ENCODE measurements around the gene MYT1. TPM values are rescaled to one million over a fixed set of nuclear protein-coding genes. Genes with fewer than 3 reads are reported as not detected.

The MYT1 gene
- total RNA-seq, 2 donors from 2014 or later, result 0.99 TPM; not detected in 1

DNA sequence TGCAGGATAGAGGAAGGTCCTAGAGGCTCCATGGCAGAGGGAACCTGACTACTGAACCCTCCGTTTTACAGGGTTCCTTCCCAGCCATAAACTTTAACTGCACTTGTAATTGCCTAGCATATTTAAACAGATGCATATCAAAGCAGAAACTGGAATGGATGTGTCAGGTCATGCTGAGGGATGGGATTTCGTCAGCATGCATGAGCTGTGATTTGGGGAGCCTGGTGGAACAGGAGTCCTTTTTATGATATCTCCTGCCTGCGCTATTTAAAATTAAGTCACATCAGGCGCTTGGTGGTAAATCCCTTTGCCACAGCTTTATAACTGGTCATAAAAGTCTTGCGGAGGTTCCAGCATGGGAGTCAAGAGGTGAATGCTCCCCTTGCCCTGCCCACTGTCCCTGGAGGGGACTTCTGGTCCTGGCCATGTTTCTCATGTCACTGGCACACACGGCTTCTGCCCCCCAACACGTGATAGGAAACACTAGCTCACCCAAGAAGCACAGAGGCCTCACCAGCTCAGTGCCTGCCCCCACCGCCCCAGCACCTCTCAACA, 65.3 kb downstream of the MYT1 start:
- TF ChIP-seq POLR2A (IDR thresholded peaks at IDR 0.05), result no peak
- TF ChIP-seq, protein P1, sequence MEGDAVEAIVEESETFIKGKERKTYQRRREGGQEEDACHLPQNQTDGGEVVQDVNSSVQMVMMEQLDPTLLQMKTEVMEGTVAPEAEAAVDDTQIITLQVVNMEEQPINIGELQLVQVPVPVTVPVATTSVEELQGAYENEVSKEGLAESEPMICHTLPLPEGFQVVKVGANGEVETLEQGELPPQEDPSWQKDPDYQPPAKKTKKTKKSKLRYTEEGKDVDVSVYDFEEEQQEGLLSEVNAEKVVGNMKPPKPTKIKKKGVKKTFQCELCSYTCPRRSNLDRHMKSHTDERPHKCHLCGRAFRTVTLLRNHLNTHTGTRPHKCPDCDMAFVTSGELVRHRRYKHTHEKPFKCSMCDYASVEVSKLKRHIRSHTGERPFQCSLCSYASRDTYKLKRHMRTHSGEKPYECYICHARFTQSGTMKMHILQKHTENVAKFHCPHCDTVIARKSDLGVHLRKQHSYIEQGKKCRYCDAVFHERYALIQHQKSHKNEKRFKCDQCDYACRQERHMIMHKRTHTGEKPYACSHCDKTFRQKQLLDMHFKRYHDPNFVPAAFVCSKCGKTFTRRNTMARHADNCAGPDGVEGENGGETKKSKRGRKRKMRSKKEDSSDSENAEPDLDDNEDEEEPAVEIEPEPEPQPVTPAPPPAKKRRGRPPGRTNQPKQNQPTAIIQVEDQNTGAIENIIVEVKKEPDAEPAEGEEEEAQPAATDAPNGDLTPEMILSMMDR (IDR thresholded peaks at IDR 0.05), result no peak
- Histone ChIP-seq H3K4me3 (no peak overlapping the region), H3K9me3 (no peaks in the 10 kb centered on the region), H3K27ac (no peak overlapping the region), H3K36me3 (replicated peaks in 1 of 2; ENCODE audit: insufficient read depth in 1 of 2, low read depth in 2 of 2) (no peaks in the 10 kb centered on the region), H3K4me1 (peaks cover 13% of the 10 kb centered on the region), H3K27me3 (no peaks in the 10 kb centered on the region)
- DNase-seq (no peak), ATAC-seq (no peak)
- intact Hi-C loops (cut with DNase I), result no loop called here
- 72 to 75% methylated on average over 8 of the region's 8 CpGs for WGBS, 2 donors

DNA sequence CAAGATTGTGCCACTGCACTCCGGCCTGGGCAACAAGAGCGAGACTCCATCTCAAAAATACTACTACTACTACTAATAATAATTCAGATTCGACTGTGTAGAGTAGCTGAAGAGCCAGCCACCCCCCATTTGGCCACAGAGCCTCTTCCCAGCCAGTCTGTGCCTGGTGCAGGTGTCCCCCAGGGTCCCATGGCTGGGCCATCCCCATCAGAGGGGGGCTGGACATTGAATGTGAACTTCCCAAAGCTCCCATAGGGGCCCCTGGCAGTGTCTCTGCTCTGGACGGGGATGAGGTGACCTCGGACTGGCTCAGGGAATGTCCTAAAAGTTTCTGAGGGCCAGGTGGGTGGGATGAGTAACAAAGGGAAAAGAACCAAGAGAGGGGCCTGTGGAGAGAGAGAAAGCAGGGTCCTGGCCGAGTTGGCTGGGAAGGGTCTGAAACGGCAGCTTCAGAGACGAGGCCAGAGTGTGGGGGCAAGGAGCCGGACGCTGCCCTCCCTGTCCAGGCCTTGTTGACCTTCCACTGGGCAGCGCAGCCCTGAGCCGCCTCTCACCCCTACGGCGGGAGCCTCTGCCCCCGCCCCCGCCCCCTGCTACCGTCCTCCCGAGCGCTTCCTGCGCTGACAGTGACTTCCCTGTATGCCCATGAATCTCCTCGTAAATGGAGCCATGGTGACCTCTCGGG, 66.4 kb downstream of the MYT1 start:
- TF ChIP-seq, protein P1 (IDR thresholded peaks at IDR 0.05), result no peak
- no peak for TF ChIP-seq POLR2A (IDR thresholded peaks at IDR 0.05)
- intact Hi-C loops (cut with DNase I), result no loop called here
- DNase-seq, result no peak
- no peak overlapping the region for H3K27ac ChIP-seq
- peaks cover 13% of the 10 kb centered on the region for H3K4me1 ChIP-seq
- no peak for ATAC-seq
- H3K36me3 ChIP-seq (replicated peaks in 1 of 2; ENCODE audit: insufficient read depth in 1 of 2, low read depth in 2 of 2), result no peaks in the 10 kb centered on the region
- 72 to 86% methylated on average over 11 to 20 of the region's 22 CpGs for WGBS, 2 donors
- H3K9me3 ChIP-seq, result no peaks in the 10 kb centered on the region
- H3K4me3 ChIP-seq, result no peak overlapping the region
- no peaks in the 10 kb centered on the region for H3K27me3 ChIP-seq

DNA sequence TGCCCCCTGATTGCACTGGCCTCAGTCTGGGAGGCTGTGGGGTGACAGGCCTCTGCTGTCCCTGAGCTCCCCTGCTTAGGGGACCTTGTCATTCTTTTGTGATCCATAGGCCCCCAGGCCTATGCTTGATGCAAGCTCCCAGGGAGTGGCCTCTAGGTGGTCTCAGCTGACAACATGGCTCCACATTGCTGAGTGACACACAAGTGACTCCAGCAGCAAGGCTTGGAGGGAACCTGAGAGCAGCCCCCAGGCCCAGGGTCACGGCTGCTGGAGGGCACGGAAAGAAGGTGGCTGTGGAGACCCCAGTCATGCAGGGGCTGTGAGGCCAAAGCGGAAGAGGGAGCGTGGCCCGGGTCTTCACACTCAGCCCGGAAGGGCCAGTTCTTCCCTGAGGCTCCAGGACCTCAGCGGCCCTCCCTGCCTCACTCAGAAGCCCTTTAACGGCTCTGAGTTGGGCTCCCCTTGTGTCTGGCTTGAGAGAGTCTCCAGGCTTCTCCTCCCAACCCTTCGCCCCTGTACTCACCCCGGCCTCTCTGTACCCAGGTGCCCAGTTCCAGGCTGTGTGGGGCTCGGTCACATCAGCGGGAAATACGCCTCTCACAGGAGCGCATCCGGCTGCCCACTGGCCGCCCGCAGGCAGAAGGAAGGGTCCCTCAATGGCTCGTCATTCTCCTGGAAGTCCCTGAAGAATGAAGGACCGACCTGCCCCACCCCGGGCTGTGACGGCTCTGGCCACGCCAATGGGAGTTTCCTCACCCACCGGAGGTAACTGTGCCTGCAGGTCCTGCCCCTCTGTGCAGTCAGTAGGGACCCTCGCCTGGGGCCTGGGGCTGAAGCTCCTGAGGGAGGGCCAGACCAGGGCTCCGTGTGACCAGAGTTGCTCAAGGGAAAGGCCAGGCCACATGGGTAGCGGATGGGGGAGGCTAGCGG, 67.6 kb downstream of the MYT1 start:
- intact Hi-C loops (cut with DNase I), result no loop called here
- DNase-seq, result no peak

DNA sequence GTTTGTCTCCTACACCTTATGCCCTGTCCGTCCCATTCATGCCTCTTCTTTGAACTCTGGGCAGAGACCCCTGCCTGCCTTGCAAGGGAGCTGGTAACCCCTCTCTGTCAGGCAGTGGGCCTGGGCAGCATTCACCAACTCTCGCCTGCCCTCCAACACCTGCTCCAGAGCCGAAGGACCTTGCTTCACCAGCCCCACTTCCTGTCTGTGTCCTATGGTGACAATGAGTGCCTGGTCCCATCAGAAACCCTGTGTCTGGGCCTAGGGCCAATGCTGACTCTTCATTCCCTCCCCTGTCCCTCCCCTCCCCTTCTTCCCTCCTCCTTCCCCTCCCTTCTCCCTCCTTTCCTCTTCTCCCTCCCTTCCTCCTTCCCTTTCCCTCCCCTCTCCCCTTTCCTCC, 68.5 kb downstream of the MYT1 start:
- Histone ChIP-seq H3K4me1 (peaks cover 13% of the 10 kb centered on the region), H3K27me3 (no peaks in the 10 kb centered on the region), H3K27ac (peak overlapping the region in 1 of 4 donors; percentile 10), H3K4me3 (no peak overlapping the region), H3K9me3 (no peaks in the 10 kb centered on the region), H3K36me3 (replicated peaks in 1 of 2; ENCODE audit: insufficient read depth in 1 of 2, low read depth in 2 of 2) (no peaks in the 10 kb centered on the region)
- WGBS, 2 donors, result 60 to 75% methylated on average over 3 of the region's 3 CpGs
- DNase-seq (peak in 3 of 4 donors; percentile 30 to 47 (median 34)), ATAC-seq (peak; percentile 38)
- TF ChIP-seq, protein P1 (IDR thresholded peaks at IDR 0.05), result no peak
- TF ChIP-seq POLR2A (IDR thresholded peaks at IDR 0.05), result no peak
- intact Hi-C loops (cut with DNase I), result no loop called here

More for the DNA sequence above, 67.6 kb downstream of the MYT1 start:
- Histone ChIP-seq H3K4me1 (peaks cover 13% of the 10 kb centered on the region), H3K36me3 (replicated peaks in 1 of 2; ENCODE audit: insufficient read depth in 1 of 2, low read depth in 2 of 2) (no peaks in the 10 kb centered on the region), H3K4me3 (no peak overlapping the region), H3K27me3 (no peaks in the 10 kb centered on the region), H3K9me3 (no peaks in the 10 kb centered on the region), H3K27ac (no peak overlapping the region)
- TF ChIP-seq POLR2A (IDR thresholded peaks at IDR 0.05), result no peak
- TF ChIP-seq, protein P1 (IDR thresholded peaks at IDR 0.05), result no peak
- 72 to 84% methylated on average over 14 to 26 of the region's 27 CpGs for WGBS, 2 donors
- ATAC-seq, result no peak
